Fibroblast of lung (primary cell): ENCODE results near the gene CXADR.

Experiments
- EZH2 ChIP-seq: IDR thresholded peaks from 2 replicates; pipeline ENCODE4 v1.5.1; 2012; ENCODE audit warnings: low read length, control low read depth, mild to moderate bottlenecking; ENCODE audit errors: missing control alignments
- TF ChIP-seq, protein P1 (sequence below), 2 donors: IDR thresholded peaks in 1 of 2; conservative IDR thresholded peaks in 1 of 2; 1 replicate in 1 of 2; 2 replicates in 1 of 2; pipeline ENCODE4 v1.5.1; 2011 to 2012; ENCODE audit warnings: low read length in 2 of 2, control low read depth in 1 of 2, inconsistent platforms in 1 of 2, low read depth in 1 of 2, mild to moderate bottlenecking in 1 of 2

DNA sequence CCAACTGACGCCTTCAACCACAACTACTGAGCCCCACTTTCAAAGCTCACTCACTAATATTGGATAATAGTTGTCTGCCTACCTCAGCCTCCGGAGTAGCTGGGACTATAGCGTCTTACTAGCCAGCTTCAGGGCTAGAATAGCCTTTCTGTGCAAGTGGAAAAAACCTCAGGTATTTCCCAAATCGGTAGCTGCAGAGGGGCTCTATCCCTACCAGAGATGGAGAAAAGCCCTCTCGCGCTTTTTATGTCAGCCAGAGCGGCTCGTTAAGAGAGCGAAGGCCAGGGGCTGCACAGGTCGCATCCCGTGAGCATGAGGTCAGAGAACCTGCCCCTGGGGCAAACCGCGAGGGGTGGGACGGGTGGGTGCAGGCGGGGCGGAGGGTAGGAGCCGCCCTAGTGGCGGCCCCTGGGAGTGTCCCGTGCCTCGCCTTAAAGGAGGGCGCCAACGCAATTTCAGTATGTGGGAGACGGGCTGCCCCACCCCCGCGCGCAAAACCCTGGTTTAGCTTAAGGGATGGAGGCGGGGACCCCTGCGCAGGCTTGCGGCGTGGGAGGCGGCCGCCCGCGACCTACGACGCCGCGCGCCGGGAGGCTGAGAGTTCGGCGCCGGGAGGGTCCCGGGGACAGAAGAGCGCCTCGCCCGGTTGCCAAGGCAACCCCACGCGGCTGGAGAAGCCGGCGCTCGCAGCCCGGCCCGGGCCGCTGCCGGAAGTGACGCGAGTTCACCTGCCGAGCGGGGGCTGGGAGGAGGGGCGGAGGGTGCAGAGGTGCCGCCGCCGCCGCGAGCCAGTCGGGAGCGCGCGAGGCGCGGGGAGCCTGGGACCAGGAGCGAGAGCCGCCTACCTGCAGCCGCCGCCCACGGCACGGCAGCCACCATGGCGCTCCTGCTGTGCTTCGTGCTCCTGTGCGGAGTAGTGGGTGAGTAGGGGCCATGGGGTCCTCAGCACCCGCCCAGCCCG is at the start of gene CXADR:
- TF ChIP-seq, protein P1, sequence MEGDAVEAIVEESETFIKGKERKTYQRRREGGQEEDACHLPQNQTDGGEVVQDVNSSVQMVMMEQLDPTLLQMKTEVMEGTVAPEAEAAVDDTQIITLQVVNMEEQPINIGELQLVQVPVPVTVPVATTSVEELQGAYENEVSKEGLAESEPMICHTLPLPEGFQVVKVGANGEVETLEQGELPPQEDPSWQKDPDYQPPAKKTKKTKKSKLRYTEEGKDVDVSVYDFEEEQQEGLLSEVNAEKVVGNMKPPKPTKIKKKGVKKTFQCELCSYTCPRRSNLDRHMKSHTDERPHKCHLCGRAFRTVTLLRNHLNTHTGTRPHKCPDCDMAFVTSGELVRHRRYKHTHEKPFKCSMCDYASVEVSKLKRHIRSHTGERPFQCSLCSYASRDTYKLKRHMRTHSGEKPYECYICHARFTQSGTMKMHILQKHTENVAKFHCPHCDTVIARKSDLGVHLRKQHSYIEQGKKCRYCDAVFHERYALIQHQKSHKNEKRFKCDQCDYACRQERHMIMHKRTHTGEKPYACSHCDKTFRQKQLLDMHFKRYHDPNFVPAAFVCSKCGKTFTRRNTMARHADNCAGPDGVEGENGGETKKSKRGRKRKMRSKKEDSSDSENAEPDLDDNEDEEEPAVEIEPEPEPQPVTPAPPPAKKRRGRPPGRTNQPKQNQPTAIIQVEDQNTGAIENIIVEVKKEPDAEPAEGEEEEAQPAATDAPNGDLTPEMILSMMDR (conservative IDR thresholded peaks at IDR 0.05 in 1 of 2, IDR thresholded peaks at IDR 0.05 in 1 of 2; ENCODE audit: low read depth in 1 of 2, low read length in 2 of 2) = peak; percentile 29 to 46
- TF ChIP-seq EZH2 = no peak
